Measurements from ENCODE around the gene ST6GALNAC1. TPM values are rescaled to one million over a fixed set of nuclear protein-coding genes. Genes with fewer than 3 reads are reported as not detected.

ST6GALNAC1 gene
- total RNA-seq, 1 experiment from 2014 or later, result 0.79 TPM

Small RNAs within 50 kb of the gene (small RNA-seq; reads per million reads assigned to genes)
- gene AC015802.2 (0 reads per million in 2 experiments), gene RNU6-227P (0 reads per million in 2 experiments)

Other genes with a start within 250 kb of the ST6GALNAC1 start
- gene UBE2O, start 190.6 kb downstream of the ST6GALNAC1 start, total RNA-seq (2014; rRNA removed; shearing (Covaris generic)), result 30.7 and 36.4 TPM in 2 replicates
- gene AANAT, start 176.2 kb downstream of the ST6GALNAC1 start, total RNA-seq (2014; rRNA removed; shearing (Covaris generic)), result not detected in 2 replicates
- gene RHBDF2, start 142.3 kb downstream of the ST6GALNAC1 start, total RNA-seq (2014; rRNA removed; shearing (Covaris generic)), result 25.0 and 28.6 TPM in 2 replicates
- 122 TPM in 2 replicates for gene CYGB, start 106.0 kb downstream of the ST6GALNAC1 start, total RNA-seq (2014; rRNA removed; shearing (Covaris generic))
- 15.8 and 18.8 TPM in 2 replicates for gene PRCD, start 103.7 kb downstream of the ST6GALNAC1 start, total RNA-seq (2014; rRNA removed; shearing (Covaris generic))
- 77.4 and 96.3 TPM in 2 replicates for gene ST6GALNAC2, start 57.9 kb downstream of the ST6GALNAC1 start, total RNA-seq (2014; rRNA removed; shearing (Covaris generic))
- 197 and 199 TPM in 2 replicates for gene MXRA7, start 67.2 kb upstream of the ST6GALNAC1 start, total RNA-seq (2014; rRNA removed; shearing (Covaris generic))
- gene JMJD6, start 82.8 kb upstream of the ST6GALNAC1 start, total RNA-seq (2014; rRNA removed; shearing (Covaris generic)), result 46.1 and 48.7 TPM in 2 replicates
- 180 and 183 TPM in 2 replicates for gene METTL23, start 83.1 kb upstream of the ST6GALNAC1 start, total RNA-seq (2014; rRNA removed; shearing (Covaris generic))
- gene SRSF2, start 93.6 kb upstream of the ST6GALNAC1 start, total RNA-seq (2014; rRNA removed; shearing (Covaris generic)), result 173 and 184 TPM in 2 replicates
- 41.4 and 42.3 TPM in 2 replicates for gene MFSD11, start 94.4 kb upstream of the ST6GALNAC1 start, total RNA-seq (2014; rRNA removed; shearing (Covaris generic))
- 54.8 and 54.9 TPM in 2 replicates for gene MGAT5B, start 224.6 kb upstream of the ST6GALNAC1 start, total RNA-seq (2014; rRNA removed; shearing (Covaris generic))